Esophagus muscularis mucosa (tissue), 4 donors: ENCODE data around the gene SERPINB1. TPM values are rescaled to one million over a fixed set of nuclear protein-coding genes. Genes with fewer than 3 reads are reported as not detected.
A peak's percentile ranks its signal among the peaks of the same experiment; 100 is the strongest.

Experiments
- DNase-seq: peaks from one replicate; pipeline ENCODE4 v3.0.0-alpha.2; 2017; ENCODE audit errors: extremely low spot score
- H3K27ac ChIP-seq, 4 donors: fragments of 200-600 bp; sonication (generic); replicated peaks in 1 of 4; 1 replicate in 3 of 4; 2 replicates in 1 of 4; pipeline ENCODE4 v1.5.1; 2016 to 2019; ENCODE audit warnings: mild to moderate bottlenecking in 1 of 4
- H3K27me3 ChIP-seq, 4 donors: fragments of 200-600 bp; sonication (generic); one replicate each; pipeline versions ENCODE4 v1.5.1 to v1.6.0; 2016 to 2019
- H3K36me3 ChIP-seq, 4 donors: fragments of 200-600 bp; sonication (generic); one replicate each; pipeline ENCODE4 v1.5.1; 2016 to 2019
- H3K4me1 ChIP-seq, 4 donors: fragments of 200-600 bp; sonication (generic); one replicate each; pipeline ENCODE4 v1.5.1; 2016 to 2019
- H3K4me3 ChIP-seq, 4 donors: fragments of 200-600 bp; sonication (generic); 1 replicate in 2 of 4; 2 replicates in 2 of 4; pipeline ENCODE4 v1.5.1; 2016 to 2019; ENCODE audit warnings: mild to moderate bottlenecking in 4 of 4, moderate library complexity in 1 of 4
- H3K9me3 ChIP-seq, 4 donors: fragments of 200-600 bp; sonication (generic); 1 replicate in 3 of 4; 2 replicates in 1 of 4; pipeline ENCODE4 v1.5.1; 2016 to 2019
- EP300 ChIP-seq: sonication (generic); formaldehyde crosslinking; IDR thresholded peaks from one replicate; pipeline ENCODE4 v1.6.1; 2017; ENCODE audit warnings: antibody characterized with exemption
- POLR2A ChIP-seq: fragments of 450-650 bp; IDR thresholded peaks from one replicate; pipeline ENCODE4 v1.6.1; 2017; ENCODE audit warnings: antibody characterized with exemption, moderate library complexity, mild to moderate bottlenecking, low read depth
- POLR2AphosphoS5 ChIP-seq, 2 donors: sonication (generic); formaldehyde crosslinking; IDR thresholded peaks; one replicate each; pipeline ENCODE4 v1.6.1; 2017; ENCODE audit warnings: antibody characterized with exemption in 2 of 2
- whole genome bisulfite sequencing: methylation state at CpG from one replicate; pipeline ENCODE4 v1.1.5; 2018; 5-methylcytosine and 5-hydroxymethylcytosine counted together
- intact Hi-C: fragments of 100-400 bp; cut with DNase I; formaldehyde crosslinking; loops from one replicate; pipeline ENCODE4 v1.15.1; 2023
- total RNA-seq, 4 donors: library from RNA; depleted of rRNA; stranded (reverse); fragments of >200 nt; gene quantifications; one replicate each; pipeline versions ENCODE4 v1.1.0 to v1.2.1, GENCODE V29; 2016
- TF ChIP-seq, protein P1 (sequence below), 3 experiments: fragments of 200-600 bp in 2 of 3; fragments of 450-650 bp in 1 of 3; sonication (generic) in 2 of 3; IDR thresholded peaks; one replicate each; pipeline ENCODE4 v1.5.1; 2017 to 2019; ENCODE audit warnings: antibody characterized with exemption in 3 of 3, mild to moderate bottlenecking in 2 of 3, moderate library complexity in 1 of 3

SERPINB1 gene
- total RNA-seq, 4 donors from 2014 or later = 23.3 to 123 (median 29.9) TPM

DNA sequence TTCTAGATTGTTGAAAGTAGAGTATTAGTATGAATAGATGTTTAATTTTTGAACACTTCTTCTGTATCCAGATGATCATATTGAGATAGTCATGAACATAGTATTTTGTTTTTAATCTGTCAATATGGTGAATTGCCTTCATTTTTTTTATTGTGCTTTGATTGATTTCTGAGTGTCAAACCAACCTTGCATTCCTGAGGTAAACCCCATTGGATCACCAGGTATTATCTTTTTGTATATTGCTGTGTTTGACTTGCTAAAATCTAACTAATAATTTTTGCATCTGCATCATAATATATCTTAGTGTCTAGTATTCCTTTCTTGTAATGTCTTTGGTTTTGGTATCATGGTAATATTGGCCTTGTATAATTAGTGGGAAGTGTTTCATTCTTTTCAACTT is 25.5 kb downstream of the SERPINB1 start:
- Histone ChIP-seq H3K36me3 (no peaks in the 10 kb centered on the region), H3K4me3 (no peak overlapping the region), H3K9me3 (peaks cover 0 to 11% (median 8%) of the 10 kb centered on the region in 4 donors), H3K4me1 (peaks cover 17 to 30% (median 22%) of the 10 kb centered on the region in 4 donors), H3K27me3 (no peaks in the 10 kb centered on the region), H3K27ac (no peak overlapping the region)
- TF ChIP-seq POLR2AphosphoS5 (IDR thresholded peaks at IDR 0.05) (no peak), EP300 (no peak), POLR2A (no peak)
- TF ChIP-seq, protein P1, sequence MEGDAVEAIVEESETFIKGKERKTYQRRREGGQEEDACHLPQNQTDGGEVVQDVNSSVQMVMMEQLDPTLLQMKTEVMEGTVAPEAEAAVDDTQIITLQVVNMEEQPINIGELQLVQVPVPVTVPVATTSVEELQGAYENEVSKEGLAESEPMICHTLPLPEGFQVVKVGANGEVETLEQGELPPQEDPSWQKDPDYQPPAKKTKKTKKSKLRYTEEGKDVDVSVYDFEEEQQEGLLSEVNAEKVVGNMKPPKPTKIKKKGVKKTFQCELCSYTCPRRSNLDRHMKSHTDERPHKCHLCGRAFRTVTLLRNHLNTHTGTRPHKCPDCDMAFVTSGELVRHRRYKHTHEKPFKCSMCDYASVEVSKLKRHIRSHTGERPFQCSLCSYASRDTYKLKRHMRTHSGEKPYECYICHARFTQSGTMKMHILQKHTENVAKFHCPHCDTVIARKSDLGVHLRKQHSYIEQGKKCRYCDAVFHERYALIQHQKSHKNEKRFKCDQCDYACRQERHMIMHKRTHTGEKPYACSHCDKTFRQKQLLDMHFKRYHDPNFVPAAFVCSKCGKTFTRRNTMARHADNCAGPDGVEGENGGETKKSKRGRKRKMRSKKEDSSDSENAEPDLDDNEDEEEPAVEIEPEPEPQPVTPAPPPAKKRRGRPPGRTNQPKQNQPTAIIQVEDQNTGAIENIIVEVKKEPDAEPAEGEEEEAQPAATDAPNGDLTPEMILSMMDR (IDR thresholded peaks at IDR 0.05) = no peak
- intact Hi-C loops = no loop called here
- no peak for DNase-seq

DNA sequence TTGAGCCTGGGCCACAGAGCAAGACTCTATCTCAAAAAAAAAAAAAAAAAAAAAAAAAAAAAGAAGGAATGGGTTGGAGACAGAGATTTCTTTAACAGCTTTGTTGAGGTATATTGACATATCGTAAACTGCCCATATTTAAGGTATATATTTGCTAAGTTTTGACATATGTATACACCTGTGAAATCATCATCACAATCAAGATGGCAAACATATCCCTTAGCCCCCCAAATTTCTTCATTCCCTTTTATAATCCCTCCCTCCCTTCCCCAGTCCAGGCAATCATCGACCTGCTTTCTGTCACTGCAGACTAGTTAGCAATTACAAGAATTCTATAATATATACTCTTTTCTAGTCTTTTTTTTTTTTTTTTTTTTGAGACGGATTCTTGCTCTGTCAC is 29.0 kb downstream of the SERPINB1 start:
- Histone ChIP-seq H3K4me3 (no peak overlapping the region), H3K27me3 (no peaks in the 10 kb centered on the region), H3K9me3 (peaks cover 0 to 11% (median 8%) of the 10 kb centered on the region in 4 donors), H3K4me1 (peaks cover 2 to 5% (median 3%) of the 10 kb centered on the region in 4 donors), H3K36me3 (no peaks in the 10 kb centered on the region), H3K27ac (no peak overlapping the region)
- no peak for DNase-seq
- 94% methylated on average over 3 of the region's 3 CpGs for WGBS
- intact Hi-C loops = no loop called here
- no peak for TF ChIP-seq EP300
- TF ChIP-seq POLR2AphosphoS5 (IDR thresholded peaks at IDR 0.05) = no peak
- TF ChIP-seq, protein P1 (IDR thresholded peaks at IDR 0.05) = no peak
- no peak for TF ChIP-seq POLR2A

DNA sequence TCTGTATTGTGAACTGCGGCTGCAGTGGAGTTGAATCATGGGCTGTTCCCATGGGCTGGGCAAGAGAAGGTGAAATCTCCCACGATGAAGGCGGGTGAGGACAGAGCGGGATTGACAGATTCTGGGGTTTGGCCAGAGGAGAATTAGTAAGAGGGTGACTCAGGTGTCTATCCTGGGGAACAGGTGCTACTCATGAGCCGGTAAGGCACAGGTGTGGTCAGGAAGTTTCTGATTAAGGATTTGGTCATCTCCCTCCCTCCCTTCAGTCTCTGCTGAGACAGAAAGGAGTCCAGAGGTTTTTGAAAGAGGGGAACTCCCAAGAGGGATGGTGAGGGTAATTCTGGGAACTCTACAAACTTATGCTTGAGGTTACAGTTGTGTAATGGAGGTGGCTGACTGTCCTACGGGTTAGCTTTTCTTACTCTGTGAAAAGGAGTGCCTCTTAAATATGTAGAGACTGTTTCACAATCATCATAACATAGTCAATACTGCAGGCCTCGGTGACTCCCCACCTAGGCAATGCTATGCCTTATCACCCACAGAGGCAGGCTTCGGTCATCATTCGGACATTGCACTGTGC is 31.5 kb downstream of the SERPINB1 start:
- Histone ChIP-seq H3K36me3 (no peaks in the 10 kb centered on the region), H3K27me3 (no peaks in the 10 kb centered on the region), H3K9me3 (no peaks in the 10 kb centered on the region), H3K4me1 (no peaks in the 10 kb centered on the region), H3K27ac (no peak overlapping the region), H3K4me3 (no peak overlapping the region)
- intact Hi-C loops = no loop called here
- peak; percentile 53 for DNase-seq
- no peak for TF ChIP-seq POLR2A
- no peak for TF ChIP-seq EP300
- TF ChIP-seq, protein P1 (IDR thresholded peaks at IDR 0.05) = no peak
- no peak for TF ChIP-seq POLR2AphosphoS5 (IDR thresholded peaks at IDR 0.05)
- WGBS = 92% methylated on average over 9 of the region's 9 CpGs

DNA sequence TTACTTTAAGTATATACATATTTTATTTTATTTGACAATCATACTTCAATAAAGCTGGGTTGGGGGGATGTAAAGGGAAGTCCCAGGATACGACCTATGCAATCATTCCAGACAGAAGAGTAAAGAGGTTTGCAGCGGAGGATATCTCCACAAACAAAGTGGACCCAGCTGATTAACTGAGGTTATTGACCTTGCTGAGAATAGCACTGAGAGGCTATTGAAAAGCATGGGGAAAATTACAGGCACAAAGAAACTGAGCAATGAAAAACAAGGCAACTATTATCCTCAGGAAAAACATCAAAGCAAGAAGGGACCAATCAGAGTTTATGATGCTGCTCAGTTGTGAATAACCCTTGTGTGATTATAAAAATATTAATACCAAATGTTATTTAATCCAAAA is 32.6 kb downstream of the SERPINB1 start:
- Histone ChIP-seq H3K9me3 (no peaks in the 10 kb centered on the region), H3K4me3 (no peak overlapping the region), H3K27ac (no peak overlapping the region), H3K27me3 (no peaks in the 10 kb centered on the region), H3K4me1 (peaks cover 0 to 5% (median 0%) of the 10 kb centered on the region in 4 donors), H3K36me3 (no peaks in the 10 kb centered on the region)
- no peak for TF ChIP-seq POLR2A
- TF ChIP-seq, protein P1 (IDR thresholded peaks at IDR 0.05) = no peak
- no peak for TF ChIP-seq POLR2AphosphoS5 (IDR thresholded peaks at IDR 0.05)
- TF ChIP-seq EP300 = no peak
- intact Hi-C loops = no loop called here
- no peak for DNase-seq
- 91% methylated on average over 2 of the region's 2 CpGs for WGBS
